ENCODE data around the gene SLC15A5. TPM values are rescaled to one million over a fixed set of nuclear protein-coding genes. Genes with fewer than 3 reads are reported as not detected.

SLC15A5 gene, protein sequence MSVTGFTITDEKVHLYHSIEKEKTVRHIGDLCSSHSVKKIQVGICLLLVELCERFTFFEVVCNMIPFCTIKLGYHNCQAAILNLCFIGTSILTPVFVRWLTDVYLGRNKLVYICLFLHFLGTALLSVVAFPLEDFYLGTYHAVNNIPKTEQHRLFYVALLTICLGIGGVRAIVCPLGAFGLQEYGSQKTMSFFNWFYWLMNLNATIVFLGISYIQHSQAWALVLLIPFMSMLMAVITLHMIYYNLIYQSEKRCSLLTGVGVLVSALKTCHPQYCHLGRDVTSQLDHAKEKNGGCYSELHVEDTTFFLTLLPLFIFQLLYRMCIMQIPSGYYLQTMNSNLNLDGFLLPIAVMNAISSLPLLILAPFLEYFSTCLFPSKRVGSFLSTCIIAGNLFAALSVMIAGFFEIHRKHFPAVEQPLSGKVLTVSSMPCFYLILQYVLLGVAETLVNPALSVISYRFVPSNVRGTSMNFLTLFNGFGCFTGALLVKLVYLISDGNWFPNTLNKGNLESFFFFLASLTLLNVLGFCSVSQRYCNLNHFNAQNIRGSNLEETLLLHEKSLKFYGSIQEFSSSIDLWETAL
- not detected for total RNA-seq

DNA sequence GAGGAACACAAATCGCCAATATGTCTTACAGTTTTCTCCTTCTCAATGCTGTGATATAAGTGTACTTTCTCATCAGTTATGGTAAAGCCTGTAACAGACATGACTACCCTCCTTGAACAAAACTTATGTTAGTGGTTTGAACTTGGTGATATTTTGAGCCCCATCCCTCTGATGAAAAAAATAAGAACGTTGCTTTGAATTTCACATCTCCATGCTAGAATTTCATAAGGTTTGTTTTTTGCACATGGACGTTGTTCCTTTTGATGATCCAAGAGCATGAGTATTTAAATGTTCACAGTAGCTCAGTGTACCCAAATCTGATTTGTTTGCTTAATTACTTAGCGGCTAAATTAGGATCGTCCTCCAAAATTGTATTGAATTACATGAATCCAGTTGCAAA is at the start of gene SLC15A5:
Gene SLC15A5 (minus strand): TSS at position 101 of the 400 bp plus-strand sequence. CDS start 0 bp downstream, at position 101.
- no peak within 1 kb of the TSS for H3K4me3 ChIP-seq
- no peak for DNase-seq (ENCODE audit: extremely low spot score)
- H3K27ac ChIP-seq (replicated peaks in 1 of 4) = no peak within 1 kb of the TSS
- WGBS = 80% methylated on average over 5 of the region's 5 CpGs
- no peaks in the 10 kb centered on the region for H3K36me3 ChIP-seq
- no peaks in the 10 kb centered on the region for H3K4me1 ChIP-seq
- intact Hi-C loops (cut with DNase I) = no loop called here
- no peaks in the 10 kb centered on the region for H3K9me3 ChIP-seq
- TF ChIP-seq CTCF (IDR thresholded peaks at IDR 0.05) (no peak), EP300 (IDR thresholded peaks at IDR 0.05) (no peak), POLR2A (IDR thresholded peaks at IDR 0.05; ENCODE audit: low read depth) (no peak), POLR2AphosphoS5 (IDR thresholded peaks at IDR 0.05) (no peak)
- H3K27me3 ChIP-seq = no peaks in the 10 kb centered on the region

DNA sequence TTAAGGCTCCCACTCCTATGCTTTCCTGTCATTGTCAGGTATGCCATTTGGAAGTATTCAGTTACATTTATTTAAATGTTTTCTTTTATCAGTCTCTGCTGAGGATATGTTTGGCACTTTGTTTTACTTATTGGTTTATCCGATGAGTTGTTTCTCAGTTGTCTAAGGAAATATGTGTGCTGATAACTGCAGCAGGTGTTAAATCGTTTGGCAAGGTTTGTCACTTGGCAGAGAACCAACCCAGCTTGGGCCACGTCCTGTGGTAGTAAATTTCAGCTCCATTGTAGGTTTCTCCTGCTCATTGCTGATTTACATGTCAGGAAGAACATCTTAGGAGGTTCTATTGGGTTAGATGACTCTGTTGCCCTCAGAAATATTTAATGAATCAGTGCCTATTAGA is 47.9 kb upstream of the SLC15A5 start:
- peaks cover 0 to 6% (median 2%) of the 10 kb centered on the region in 4 donors for H3K9me3 ChIP-seq
- no peaks in the 10 kb centered on the region for H3K4me1 ChIP-seq
- TF ChIP-seq EP300 (IDR thresholded peaks at IDR 0.05) = no peak
- no peak for TF ChIP-seq POLR2A (IDR thresholded peaks at IDR 0.05; ENCODE audit: low read depth)
- no peak for TF ChIP-seq CTCF (IDR thresholded peaks at IDR 0.05)
- no peak for TF ChIP-seq POLR2AphosphoS5 (IDR thresholded peaks at IDR 0.05)
- no peak overlapping the region for H3K27ac ChIP-seq (replicated peaks in 1 of 4)
- no peak overlapping the region for H3K4me3 ChIP-seq
- no peaks in the 10 kb centered on the region for H3K27me3 ChIP-seq
- no peak for DNase-seq (ENCODE audit: extremely low spot score)
- intact Hi-C loops (cut with DNase I) = no loop called here
- 21% methylated on average over 3 of the region's 3 CpGs for whole genome bisulfite sequencing
- no peaks in the 10 kb centered on the region for H3K36me3 ChIP-seq

- Histone ChIP-seq H3K4me1 (no peaks in the 10 kb centered on the region), H3K27ac (replicated peaks in 1 of 4) (no peak overlapping the region), H3K4me3 (no peak overlapping the region), H3K9me3 (peaks cover 0 to 6% (median 2%) of the 10 kb centered on the region in 4 donors), H3K27me3 (no peaks in the 10 kb centered on the region), H3K36me3 (no peaks in the 10 kb centered on the region)
- WGBS = 96% methylated on average over 3 of the region's 3 CpGs
- intact Hi-C loops (cut with DNase I) = no loop called here
- no peak for DNase-seq (ENCODE audit: extremely low spot score)
- TF ChIP-seq POLR2A (IDR thresholded peaks at IDR 0.05; ENCODE audit: low read depth) (no peak), EP300 (IDR thresholded peaks at IDR 0.05) (no peak), CTCF (IDR thresholded peaks at IDR 0.05) (no peak), POLR2AphosphoS5 (IDR thresholded peaks at IDR 0.05) (no peak)
Observed at GRCh38 chr12:16324772-16325171, 47.3 kb upstream of the SLC15A5 start.

DNA sequence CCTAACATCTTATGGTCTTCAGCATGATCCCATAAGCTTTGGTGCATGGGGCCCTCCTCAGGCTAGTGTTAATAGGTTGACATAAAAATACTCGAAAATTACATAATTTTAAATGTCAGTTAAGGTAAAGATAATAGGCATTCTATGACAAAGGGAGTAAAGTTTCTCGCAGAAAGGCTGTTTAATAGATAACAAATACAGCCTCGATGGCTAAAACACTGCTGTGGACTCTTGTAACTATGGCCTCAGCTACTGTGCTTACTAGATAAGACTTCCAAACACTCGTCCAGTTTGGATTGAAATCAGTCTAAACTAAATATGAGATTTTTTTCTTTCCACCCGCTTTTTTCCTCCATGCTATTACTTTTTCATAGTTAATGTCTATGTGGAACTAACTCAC is 46.8 kb upstream of the SLC15A5 start:
- Histone ChIP-seq H3K36me3 (no peaks in the 10 kb centered on the region), H3K27ac (replicated peaks in 1 of 4) (no peak overlapping the region), H3K4me3 (no peak overlapping the region), H3K4me1 (no peaks in the 10 kb centered on the region), H3K9me3 (peaks cover 0 to 6% (median 2%) of the 10 kb centered on the region in 4 donors), H3K27me3 (no peaks in the 10 kb centered on the region)
- WGBS = 69% methylated on average over 5 of the region's 5 CpGs
- TF ChIP-seq CTCF (IDR thresholded peaks at IDR 0.05) (no peak), POLR2AphosphoS5 (IDR thresholded peaks at IDR 0.05) (no peak), EP300 (IDR thresholded peaks at IDR 0.05) (no peak), POLR2A (IDR thresholded peaks at IDR 0.05; ENCODE audit: low read depth) (no peak)
- intact Hi-C loops (cut with DNase I) = no loop called here
- no peak for DNase-seq (ENCODE audit: extremely low spot score)
